ENCODE results near the gene FCER2. TPM values are rescaled to one million over a fixed set of nuclear protein-coding genes. Genes with fewer than 3 reads are reported as not detected.

FCER2 gene
- total RNA-seq, 2 experiments from 2014 or later = 3.0 to 3.7 TPM

DNA sequence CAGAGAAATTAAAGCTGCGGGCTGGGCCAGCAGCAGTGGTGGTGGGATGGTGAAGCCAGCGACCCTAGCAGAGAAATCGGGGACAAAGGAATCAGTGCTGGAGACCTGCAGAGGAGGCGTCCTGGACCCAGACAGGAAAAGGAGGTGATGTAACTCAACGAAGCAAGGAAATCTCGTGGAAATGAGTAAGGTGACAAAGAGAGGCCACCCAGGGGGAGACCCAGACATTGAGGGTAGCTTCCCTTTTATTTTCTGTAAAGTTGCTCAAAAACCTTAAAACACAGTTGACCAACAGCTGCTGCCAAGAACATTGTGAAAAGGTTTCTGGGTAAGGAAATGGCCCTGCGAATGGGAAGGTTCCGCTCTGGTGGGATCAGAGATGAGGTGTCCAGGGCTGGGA is 46.4 kb downstream of the FCER2 start:
- no peak for DNase-seq
- Mint-ChIP-seq H3K9me3 (no peaks in the 10 kb centered on the region), H3K36me3 (ENCODE audit: low read depth) (no peaks in the 10 kb centered on the region), H3K4me1 (ENCODE audit: low read depth) (peaks cover 41% of the 10 kb centered on the region), H3K4me3 (no peak overlapping the region), H3K27me3 (no peaks in the 10 kb centered on the region), H3K27ac (peak overlapping the region; percentile 42)
- no peak for ATAC-seq
- ChIA-PET POLR2A (interaction anchor here (1.5 kb wide), 1 partner anchor 26 kb away, joined by 3 read pairs; no protein-coding TSS in a partner anchor), CTCF (interaction anchor here (2.2 to 7.8 kb wide), 3 partner anchors 25 to 144 kb away, joined by 10 to 74 read pairs (median 14); partner anchors contain the start of gene TRAPPC5)
- intact Hi-C loops (cut with micrococcal nuclease) = no loop called here
- no peak for TF ChIP-seq CTCF (IDR thresholded peaks at IDR 0.05)

- no peaks in the 10 kb centered on the region for H3K36me3 Mint-ChIP-seq (ENCODE audit: low read depth)
- intact Hi-C loops (cut with micrococcal nuclease) = loop anchor here (5.0 kb wide), 1 partner anchor 143 kb away; no protein-coding TSS in a partner anchor
- POLR2A ChIA-PET = interaction anchor here (1.0 to 1.6 kb wide), 2 partner anchors 16 to 27 kb away, joined by 3 to 4 read pairs; partner anchors contain the start of gene TRAPPC5
- CTCF ChIA-PET = interaction anchor here (1.5 to 7.8 kb wide), 3 partner anchors 26 to 87 kb away, joined by 4 to 74 read pairs (median 14); partner anchors contain the start of gene TRAPPC5
- DNase-seq (no peak), ATAC-seq (no peak)
- no peaks in the 10 kb centered on the region for H3K27me3 Mint-ChIP-seq
- H3K9me3 Mint-ChIP-seq = no peaks in the 10 kb centered on the region
- H3K4me3 Mint-ChIP-seq = no peak overlapping the region
- H3K27ac Mint-ChIP-seq = no peak overlapping the region
- TF ChIP-seq CTCF (IDR thresholded peaks at IDR 0.05) = no peak
- H3K4me1 Mint-ChIP-seq (ENCODE audit: low read depth) = peaks cover 41% of the 10 kb centered on the region
Observed at GRCh38 chr19:7654401-7654800, 47.5 kb downstream of the FCER2 start.

GRCh38 chr19:7652061-7652641 is 49.8 kb downstream of the FCER2 start:
- intact Hi-C loops (cut with micrococcal nuclease) = loop anchor here (5.0 kb wide), 1 partner anchor 145 kb away; no protein-coding TSS in a partner anchor
- CTCF ChIA-PET = interaction anchor here (0.6 to 7.8 kb wide), 23 partner anchors 9 to 285 kb away, joined by 3 to 74 read pairs (median 5); partner anchors contain the start of genes PCP2, PET100, RETN and TRAPPC5
- POLR2A ChIA-PET = interaction anchor here (0.6 to 0.7 kb wide), 2 partner anchors 483 to 584 kb away, joined by 3 to 5 read pairs; no protein-coding TSS in a partner anchor
- Mint-ChIP-seq H3K27ac (peak overlapping the region; percentile 53), H3K4me1 (ENCODE audit: low read depth) (peaks cover 24% of the 10 kb centered on the region), H3K9me3 (no peaks in the 10 kb centered on the region), H3K4me3 (peak overlapping the region; percentile 59), H3K27me3 (no peaks in the 10 kb centered on the region), H3K36me3 (ENCODE audit: low read depth) (peaks cover 2% of the 10 kb centered on the region)
- TF ChIP-seq CTCF (IDR thresholded peaks at IDR 0.05) = peak; percentile 99
- DNase-seq (peak; percentile 91), ATAC-seq (peak; percentile 86)

DNA sequence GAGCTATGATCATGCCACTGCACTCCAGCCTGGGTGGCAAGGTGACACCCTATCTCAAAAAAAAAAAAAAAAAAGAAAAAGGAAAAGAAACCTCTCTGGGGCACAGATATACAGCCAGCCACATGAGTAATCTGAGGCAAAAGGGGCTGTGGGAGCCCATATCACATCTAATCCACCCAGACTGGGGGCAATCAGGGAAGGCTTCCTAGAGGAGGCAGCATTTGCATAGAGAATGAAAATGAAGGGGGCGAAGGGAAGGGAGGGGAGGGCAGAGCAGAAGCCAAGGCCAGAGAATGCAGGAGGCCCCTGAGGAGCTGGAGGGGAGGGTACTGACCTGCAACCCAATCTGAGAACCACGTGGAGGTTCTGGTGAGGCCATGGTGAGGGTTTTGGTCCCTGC is 51.8 kb downstream of the FCER2 start:
- no peaks in the 10 kb centered on the region for H3K9me3 Mint-ChIP-seq
- CTCF ChIA-PET = interaction anchor here (7.8 kb wide), 1 partner anchor 31 kb away, joined by 74 read pairs; the partner anchor contains the start of gene TRAPPC5
- intact Hi-C loops (cut with micrococcal nuclease) = loop anchor here (5.0 kb wide), 1 partner anchor 147 kb away; no protein-coding TSS in a partner anchor
- no peak overlapping the region for H3K4me3 Mint-ChIP-seq
- peaks cover 6% of the 10 kb centered on the region for H3K36me3 Mint-ChIP-seq (ENCODE audit: low read depth)
- no peak for TF ChIP-seq CTCF (IDR thresholded peaks at IDR 0.05)
- no peak for ATAC-seq
- no peaks in the 10 kb centered on the region for H3K27me3 Mint-ChIP-seq
- no peak for DNase-seq
- H3K27ac Mint-ChIP-seq = no peak overlapping the region
- POLR2A ChIA-PET = interaction anchor here (1.0 to 1.2 kb wide), 2 partner anchors 9 to 13 kb away, joined by 3 read pairs; no protein-coding TSS in a partner anchor
- peaks cover 10% of the 10 kb centered on the region for H3K4me1 Mint-ChIP-seq (ENCODE audit: low read depth)

Measured in activated CD8-positive, alpha-beta T cell treated with anti-CD3 and anti-CD28 coated beads for 36 hours (primary cell).